Glomerular visceral epithelial cell (primary cell): Measurements from ENCODE around the gene SEMA4D.

Source experiments
- DNase-seq: peaks from one replicate; pipeline ENCODE4 v3.0.0-alpha.2; 2016; ENCODE audit errors: extremely low spot score

SEMA4D gene

DNA sequence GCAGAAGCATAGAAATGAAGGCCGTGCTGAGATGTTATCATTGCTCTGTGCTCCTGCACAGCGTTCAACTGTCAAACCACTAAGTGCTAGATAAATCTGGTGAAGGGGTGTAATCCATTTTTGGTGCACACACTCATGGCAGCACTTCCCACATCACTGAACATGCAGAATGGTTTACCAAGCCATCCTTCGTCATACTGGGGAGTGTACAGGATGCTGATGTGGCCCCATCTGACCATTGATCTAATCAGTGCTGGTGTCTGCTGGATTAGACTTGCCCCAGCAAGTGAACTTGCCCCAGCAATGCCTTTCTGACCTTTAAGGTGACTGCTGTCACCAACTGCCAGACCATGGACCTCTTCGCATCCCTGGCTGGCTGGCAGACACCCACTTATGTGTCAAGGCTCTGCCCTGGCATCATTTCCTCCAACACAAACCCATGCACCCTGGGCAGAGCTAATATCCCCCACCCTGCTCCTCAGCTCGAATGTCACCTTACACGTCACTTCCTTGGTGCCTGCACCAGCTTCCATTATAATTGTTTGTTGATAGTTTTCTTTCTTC lies 4.2 kb upstream of the SEMA4D start:
- DNase-seq = no peak

DNA sequence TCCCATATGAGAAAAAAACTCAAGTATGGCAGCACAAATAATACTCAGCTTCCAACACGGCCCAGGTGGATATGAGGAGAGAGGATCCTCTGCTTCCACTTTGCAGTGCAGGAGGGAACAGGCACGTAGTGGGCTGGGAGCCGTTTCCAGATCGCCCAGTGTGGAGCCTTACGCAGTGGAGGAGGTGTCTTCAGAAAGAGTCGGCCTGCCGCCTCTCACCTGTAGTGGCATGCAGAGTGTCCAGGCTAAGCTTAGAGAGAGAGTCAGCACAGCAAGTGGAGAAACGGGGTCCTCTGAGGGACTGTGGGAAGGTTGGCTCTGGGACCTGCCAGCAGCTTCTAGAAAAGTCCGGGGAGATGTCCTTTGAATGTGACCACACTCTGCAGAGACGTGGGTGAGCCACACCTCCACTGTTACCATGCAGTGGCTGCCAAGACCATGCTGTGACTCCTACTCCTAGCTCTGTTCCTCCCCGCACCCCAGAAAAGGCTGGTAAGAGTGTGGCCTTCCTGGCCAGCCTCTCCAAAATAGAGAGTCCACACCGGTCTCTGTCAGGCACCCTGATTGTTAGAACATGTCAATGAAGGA lies 3.5 kb upstream of the SEMA4D start:
- no peak for DNase-seq

DNA sequence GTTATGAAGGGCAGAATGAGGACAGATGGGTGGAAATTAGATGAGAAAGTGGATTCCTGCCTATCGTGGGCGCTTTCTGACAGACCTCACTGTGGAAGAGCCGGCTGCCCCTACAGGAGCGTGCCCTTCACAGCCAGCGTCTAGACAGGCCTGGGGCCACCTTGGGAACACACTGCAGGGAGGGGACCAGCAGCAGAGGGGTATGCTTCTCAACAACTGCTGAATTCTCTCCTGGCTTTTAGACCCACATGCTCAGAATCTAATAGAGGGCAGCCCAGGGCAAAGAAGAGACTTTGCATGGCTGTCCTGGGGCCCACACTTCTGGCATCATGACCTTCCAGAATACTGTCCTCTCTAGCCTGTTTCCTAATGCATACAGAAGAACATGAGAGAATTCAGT lies 2.1 kb upstream of the SEMA4D start:
- no peak for DNase-seq

DNA sequence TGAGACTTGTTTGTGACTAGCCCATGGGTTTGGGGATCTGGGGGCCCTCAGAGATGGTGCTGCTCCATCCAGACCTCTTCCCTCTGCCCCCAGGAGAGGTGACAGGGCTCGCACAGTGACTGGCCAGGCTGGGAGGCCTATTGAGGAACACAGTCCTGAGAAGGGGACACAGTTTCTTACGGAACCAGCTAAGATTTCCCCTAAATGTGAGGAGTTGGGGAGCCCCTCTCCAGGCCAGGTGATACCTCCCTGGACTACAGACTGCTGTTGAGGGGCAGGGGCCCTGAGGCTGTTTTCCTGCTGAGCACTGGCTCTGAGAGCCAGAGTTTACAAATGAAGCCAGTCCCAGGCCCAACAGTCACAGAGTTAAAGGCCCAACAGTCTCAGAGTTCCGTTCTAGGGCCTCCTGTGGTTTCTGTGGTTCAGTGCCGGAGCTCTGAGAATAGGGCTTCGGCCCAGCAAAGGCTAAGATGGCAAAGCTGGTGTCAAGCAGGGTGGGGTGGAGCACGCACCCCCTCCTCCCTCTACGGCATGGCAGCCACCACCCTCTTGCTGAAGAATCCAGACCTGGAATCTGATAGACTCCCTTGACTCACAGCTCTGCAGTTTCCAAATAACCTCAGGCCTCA lies 1.1 kb upstream of the SEMA4D start:
- no peak for DNase-seq

DNA sequence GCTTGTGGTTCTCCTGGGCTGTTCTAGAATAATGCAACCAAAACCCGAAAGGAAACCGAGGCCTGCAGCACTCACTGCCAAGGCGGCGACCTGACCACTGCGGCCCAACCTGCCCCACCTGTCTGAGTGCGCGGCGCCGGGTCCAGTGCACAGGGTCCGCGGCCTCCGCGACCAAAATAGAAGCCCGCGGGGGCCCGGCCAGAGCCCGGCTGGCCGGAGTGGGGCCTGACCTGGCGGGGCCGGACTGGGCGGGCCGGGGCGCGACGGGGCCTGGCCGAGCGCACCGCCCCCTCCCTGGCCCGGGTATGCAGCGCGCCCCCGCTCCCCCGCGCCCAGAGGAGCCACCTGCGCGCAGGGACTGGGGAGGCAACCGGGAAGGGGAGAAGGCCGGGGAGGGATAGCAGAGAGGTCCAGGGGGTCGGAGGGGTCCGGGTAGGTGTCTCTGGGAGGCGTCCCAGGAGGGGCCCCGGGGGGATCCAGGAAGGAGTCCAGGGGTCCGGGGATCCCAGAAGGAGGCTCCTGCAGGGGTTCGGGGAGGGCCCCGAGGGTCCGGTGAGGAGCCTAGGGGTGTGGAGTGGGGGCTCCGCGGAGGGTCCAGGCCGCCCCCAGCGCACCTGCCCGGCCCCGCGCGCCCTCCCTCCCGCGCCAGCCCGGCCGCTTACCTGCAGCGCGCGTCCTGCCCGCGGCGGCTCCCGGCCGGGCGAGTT lies 503 bp downstream of the SEMA4D start:
- DNase-seq = no peak

DNA sequence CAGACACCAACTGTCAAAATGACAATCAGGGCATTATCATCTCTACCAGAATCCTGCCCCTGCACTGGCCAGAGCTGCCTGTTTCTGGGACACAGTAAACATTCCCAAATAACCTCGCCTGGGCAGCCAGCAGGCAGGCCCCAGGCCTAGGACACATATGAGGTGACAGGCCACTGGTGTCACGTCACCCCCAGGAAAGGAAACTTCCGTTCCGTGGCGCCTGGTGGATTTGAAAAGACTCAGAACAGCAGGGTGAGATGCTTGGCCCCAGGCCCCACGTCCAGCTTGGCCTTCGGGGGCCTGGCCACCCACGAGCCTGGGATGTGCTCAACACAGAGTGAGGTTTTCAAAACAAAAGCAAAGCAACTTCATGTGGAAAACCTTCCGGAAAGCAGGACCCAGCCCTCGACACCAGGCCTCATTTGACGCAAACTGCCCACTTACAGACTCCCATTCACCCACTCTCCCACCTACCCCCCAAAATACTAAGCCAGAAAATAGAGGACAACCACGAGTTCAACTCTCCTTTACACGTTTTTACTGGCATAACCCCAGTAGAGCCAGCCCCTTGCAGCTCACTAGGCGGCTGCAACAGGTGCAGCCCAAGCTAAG lies 1.2 kb downstream of the SEMA4D start:
- DNase-seq = no peak

DNA sequence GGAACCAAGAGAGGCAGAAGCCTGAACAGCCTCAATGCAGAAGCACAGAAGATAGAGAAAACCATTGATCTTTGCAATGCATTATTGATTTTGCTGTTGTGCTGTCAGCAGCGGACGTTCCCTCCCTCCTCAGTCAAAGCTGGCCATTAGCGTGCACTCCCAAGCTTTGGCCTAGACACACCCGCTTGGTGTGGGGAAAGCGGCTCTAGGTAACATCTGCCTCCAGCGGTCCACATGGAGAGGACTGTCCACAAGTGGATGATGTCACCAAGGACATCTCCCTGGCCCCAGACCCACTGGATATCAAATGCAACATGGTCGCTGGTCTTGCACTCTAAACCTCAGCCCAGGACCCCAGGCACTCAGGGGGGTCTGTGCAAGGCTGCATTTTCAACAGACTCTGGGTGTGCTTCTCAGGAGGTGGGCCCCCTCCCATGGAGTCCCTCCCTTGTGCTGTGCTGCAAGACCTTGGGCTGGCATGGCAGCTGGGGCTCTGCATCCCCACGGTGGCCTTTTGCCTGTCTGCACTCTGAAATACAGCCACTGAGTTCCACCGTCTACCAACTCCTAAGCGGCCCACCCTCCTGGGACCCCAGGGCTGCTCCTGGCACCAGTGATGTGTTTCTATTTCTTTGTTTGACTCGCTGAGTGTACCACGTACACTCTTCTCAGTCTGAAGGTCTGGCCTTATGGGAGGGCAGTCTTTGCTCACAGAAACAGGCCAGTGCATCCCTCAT lies 1.9 kb downstream of the SEMA4D start:
- DNase-seq = no peak

DNA sequence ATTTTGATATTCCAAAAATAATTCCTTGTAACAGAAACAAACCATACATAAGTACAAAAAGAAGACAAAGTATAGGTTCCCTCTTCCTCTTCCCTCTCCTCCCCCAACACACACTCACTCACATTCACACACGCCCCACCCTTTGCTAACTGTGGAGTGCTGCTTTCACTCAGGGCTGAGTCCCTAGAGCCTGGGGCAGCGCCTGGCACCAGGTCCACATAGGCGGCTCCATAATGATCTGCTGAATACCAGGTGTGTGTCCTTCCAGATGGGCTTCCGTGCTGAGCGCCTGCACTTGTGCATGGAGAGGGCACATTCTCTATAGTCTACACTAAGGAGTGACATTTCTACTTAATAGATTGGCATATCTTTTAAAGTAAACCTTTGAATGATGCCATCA lies 3.7 kb downstream of the SEMA4D start:
- no peak for DNase-seq

DNA sequence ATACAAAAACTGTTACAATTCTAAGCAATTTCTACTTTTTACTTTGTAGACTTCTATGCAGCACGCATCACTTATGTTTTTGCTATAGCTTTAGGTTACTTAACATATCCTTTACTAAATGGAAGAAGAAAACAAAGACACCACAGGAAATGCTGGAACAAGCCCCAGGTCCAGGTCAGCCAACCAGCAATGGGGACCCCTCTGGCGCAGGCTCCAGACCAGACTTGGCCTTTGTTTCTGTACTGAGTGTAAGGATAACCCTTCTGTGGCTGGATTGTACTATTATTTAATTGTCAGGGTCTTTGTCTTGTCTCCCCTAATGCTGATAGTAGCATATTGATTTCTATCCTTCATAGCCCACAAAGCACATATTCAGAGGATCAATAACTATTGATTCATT lies 4.2 kb downstream of the SEMA4D start:
- DNase-seq = no peak

DNA sequence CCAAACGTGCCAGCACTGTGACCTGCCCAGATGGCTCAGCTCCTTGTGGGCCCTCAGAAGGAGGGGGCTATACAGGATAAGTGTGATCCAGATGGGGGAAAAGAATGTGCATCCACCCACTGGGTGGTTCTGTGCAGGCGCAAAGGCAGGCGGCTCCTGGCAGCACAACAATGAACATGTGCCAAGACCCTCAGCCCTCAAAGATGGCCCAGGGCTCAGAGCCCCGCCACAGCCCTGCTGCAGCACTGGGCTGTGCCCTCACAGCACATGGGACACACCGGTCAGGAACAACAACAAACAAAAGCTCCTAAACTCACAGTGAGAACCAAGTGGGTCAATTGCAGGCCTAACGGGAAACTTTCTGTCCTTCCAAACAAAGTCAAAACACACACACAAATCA lies 4.7 kb downstream of the SEMA4D start:
- no peak for DNase-seq

DNA sequence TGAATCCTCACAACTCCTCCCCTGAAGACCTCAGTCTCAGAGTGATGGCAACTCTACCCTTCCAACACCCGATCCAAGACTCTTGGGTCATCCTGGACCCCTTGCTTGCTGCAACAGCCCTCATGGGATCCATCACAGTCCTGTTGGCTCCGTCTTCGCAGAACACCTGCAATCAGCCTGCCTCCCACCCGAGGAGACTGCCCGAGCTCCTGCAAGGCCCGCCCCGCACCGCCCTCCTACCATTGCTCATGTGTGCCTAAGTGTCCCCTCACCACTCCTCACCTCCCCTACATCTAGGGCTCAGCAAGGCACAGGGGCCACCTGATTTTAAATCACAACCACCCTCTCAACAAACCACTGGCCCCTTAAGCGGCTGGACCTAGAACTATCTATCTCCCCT lies 5.3 kb downstream of the SEMA4D start:
- DNase-seq = no peak

DNA sequence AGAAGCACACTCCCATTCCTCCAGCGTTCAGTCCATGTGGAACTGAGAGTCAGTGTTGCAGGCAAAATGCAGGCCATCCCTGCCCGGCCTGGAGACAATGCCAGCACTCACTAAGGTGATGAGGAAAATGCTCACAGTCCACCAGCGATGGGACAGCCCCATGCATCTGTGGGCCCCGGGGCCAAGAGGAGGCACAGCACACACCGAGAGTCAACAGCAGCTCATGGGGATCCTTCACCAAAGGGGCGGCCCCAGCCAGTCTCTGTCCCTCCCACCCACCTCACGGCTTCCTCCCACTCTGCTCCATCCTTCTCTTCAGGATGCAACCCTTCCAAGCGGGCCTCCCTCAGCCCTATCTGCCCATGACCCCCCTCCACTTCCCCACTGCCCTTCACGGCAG lies 6.2 kb downstream of the SEMA4D start:
- DNase-seq = no peak

DNA sequence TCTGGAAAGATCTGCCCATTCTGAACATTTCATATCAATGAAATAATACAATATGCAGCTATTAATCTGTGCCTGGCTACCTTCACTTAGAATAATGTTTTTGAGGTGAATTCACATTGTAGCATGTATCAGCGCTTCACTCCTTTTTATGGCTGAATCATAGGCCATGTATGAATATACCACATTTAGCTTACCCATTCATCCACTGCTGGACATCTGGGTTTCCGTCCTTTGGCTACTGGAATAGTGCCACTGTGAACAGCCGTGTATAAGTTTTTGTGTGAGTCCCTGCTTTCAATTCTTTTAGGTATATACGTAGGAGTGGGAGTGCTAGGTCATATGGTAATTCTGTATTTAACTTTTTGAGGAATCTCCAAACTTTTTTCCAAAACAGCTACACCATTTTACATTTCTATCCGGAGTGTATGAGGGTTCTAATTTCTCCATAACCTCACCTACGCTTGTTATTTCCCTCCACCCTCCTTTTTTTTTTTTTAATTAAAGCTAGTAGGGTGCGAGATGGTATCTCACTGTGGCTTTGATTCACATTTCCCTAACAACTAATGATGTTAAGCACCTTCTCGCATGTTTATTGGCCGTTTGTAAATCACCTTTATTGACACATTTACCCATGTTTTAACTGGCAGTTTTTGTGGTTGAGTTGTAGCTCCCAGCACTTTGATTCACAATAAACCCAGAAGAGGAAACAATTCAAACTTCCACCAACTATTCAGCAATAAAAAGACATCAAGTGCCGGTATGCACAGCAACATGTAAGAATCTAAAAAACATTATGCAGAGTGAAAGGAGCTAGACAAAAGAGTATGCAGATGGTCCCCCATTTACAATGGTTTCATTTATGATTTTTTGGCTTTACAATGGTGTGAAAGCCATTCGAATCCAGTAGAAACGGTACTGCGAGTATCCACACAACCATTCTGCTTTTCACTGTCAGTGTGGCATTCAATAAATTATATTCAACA lies 8.1 kb downstream of the SEMA4D start:
- no peak for DNase-seq

DNA sequence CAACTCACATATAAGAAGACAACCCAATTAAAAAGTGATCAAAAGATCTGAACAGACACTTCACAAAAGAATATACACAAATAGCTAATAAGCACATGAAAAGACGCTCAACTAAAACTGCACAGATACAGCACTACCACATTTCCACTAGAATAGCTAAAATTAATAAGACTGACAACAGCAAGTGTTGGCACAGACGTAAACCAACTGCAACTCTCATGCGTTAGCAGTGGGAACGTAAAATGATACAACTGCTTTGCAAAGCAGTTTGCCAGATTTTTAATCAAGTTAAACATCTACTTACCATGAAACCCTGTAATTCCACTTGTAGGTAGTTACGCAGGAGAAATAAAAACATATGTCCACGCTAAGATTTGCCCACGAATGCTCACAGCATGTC lies 9.0 kb downstream of the SEMA4D start:
- no peak for DNase-seq

DNA sequence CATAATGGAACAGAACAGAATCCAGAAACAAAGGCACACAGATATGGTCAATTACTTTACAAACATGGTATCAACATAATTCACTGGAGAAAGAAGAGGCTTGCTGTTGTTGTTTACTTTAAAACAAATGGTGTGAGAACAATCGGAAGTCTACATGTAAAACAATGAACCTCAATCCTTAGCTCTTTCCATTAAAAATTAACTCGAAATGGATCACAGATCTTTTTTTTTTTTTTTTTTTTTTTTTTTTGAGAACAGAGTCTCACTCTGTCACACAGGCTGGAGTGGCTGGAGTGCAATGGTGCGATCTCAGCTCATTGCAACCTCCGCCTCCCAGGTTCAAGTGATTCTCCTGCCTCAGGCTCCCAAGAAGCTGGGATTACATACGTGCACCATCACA lies 9.8 kb downstream of the SEMA4D start:
- DNase-seq = no peak

DNA sequence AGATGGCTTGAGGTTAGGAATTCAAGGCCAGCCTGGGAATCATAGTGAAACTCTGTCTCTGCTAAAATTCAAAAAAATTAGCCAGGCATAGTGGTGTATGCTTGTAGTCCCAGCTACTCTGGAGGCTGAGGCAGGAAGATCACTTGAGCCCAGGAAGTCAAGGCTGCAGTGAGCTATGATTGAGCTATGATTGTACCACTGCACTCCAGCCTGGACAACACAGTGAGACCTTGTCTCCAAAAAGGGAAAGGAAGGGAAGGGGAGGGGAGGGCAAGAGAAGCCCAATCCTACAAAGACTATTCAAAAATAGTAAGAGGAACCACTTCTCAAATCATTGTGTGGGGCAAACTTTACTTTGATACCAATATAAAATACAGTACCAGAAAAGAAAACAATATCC lies 11.2 kb downstream of the SEMA4D start:
- no peak for DNase-seq

DNA sequence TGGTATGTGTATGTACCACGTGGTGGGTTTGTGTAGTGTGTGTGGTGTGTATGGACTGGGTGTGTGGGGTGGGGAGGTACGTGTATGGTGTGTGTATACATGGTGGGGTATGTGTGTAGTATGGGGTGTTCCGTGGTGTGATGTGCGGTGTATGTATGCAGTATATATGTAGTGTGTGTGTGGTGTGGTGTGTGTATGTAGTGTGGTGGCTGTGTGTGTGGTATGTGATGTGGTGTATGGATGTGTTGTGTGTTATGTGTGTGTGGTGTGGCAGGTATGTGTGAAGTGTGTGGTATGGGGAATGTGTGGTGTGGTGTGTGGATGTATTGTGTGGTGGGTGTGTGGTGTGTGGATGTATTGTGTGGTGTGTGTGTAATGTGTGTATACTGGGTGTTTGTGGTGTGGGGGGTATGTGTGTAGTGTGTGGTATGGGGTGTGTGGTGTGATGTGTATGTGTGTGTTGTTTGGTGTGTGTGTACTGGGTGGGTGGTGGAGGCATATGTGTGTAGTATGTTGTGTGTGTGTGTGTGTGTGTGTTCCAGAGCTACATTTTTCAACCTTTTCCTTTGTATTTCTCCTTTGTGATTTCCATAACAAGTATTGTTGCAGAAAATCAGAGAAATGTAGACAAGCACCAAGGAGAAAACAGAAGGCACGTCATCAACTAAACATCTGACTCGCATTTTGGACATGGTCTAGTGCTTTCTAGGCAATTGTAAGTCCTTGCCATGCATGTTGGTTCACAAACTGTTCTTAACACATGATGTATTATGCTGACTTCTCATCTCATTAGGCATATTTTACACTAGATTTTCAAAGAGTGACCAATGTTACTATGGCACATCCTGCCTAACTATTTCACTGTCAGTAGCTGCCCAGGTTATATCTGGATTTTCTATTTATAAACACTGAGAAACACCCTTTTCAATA lies 13.2 kb downstream of the SEMA4D start:
- peak; percentile 63 for DNase-seq

DNA sequence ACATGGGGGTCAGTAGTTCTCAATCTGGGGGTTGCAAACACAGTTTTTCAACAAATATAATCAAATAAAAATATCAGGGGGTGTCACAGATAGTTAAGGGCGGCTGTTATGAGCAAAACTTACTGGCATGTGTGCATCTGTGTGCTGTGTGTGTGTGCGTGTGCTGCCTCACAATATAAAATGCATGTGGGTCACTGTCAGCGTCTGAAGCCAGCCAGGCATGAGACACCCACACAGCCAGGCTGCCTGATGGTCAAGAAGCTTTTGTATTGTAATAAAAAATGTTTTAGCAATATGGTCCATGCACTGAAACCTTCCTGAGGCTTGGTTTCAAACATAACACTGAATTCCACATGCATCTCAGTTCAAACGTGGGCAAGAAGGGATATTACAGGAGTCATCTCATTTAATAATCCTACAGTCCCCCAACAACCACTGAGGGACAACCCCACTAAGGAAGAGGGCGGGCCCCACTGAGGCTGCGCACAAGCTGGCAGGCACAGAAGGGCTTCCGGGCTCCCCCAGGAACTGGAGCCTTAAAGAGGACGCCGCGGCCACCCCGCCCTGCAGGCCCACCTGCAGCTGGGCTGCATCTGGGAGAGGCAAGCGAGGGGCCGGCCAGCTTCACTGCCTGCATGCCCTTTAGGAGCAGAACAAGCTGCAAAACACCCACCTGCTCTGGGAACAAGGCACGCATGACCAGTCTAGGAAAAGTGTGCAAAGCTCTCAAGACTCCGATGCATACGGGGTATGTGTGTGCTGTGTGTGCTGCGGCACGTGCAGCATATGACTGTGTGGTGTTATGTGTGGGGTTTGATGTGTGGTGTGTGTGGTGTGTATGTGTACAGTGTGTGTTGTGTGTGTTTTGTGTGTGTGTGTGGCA lies 14.1 kb downstream of the SEMA4D start:
- DNase-seq = no peak

DNA sequence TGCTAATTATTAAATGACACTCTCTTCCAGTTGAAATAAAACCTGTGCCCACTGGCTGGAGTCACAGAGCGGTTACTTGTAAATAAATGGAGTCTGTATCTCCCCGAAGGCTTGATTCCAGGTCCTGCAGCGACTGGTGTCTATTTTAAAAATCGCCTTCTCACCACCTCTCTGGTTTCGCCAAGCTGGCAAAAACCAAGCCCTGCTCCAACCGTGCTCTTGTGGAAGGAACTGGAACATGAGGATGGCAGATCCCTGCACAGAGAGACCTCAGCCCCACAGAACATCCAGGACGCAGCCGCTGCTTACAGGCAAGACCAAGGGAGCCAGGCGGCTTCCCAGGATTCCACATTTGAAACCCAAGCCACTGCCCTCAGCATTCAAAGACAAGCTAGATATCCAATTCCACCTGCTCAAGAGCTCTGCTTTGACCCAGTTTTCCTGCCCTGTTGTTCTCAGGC lies 15.0 kb downstream of the SEMA4D start:
- no peak for DNase-seq
